ENCODE measurements around the gene SERPINE2. TPM values are rescaled to one million over a fixed set of nuclear protein-coding genes. Genes with fewer than 3 reads are reported as not detected.

SERPINE2 gene
- total RNA-seq, 2 donors from 2014 or later, result 13.6 to 19.2 TPM

- H3K27me3 ChIP-seq, result no peaks in the 10 kb centered on the region
- no peaks in the 10 kb centered on the region for H3K36me3 ChIP-seq
- no peak overlapping the region for H3K4me3 ChIP-seq
- H3K4me1 ChIP-seq, result no peaks in the 10 kb centered on the region
- no peak for DNase-seq
- no peaks in the 10 kb centered on the region for H3K9me3 ChIP-seq
- intact Hi-C loops (cut with DNase I), result no loop called here
- no peak for TF ChIP-seq CTCF (IDR thresholded peaks at IDR 0.05)
- no peak overlapping the region for H3K27ac ChIP-seq
- no peak overlapping the region for H3K9ac ChIP-seq (ENCODE audit: low read depth in 2 of 2, low read length in 2 of 2)
Measured at GRCh38 chr2:224025874-224026273, 13.2 kb downstream of the SERPINE2 start.

- H3K27me3 ChIP-seq, result no peaks in the 10 kb centered on the region
- no peak for DNase-seq
- intact Hi-C loops (cut with DNase I), result no loop called here
- no peak overlapping the region for H3K9ac ChIP-seq (ENCODE audit: low read depth in 2 of 2, low read length in 2 of 2)
- TF ChIP-seq CTCF (IDR thresholded peaks at IDR 0.05), result no peak
- no peak overlapping the region for H3K4me3 ChIP-seq
- H3K36me3 ChIP-seq, result no peaks in the 10 kb centered on the region
- H3K27ac ChIP-seq, result no peak overlapping the region
- no peaks in the 10 kb centered on the region for H3K4me1 ChIP-seq
- H3K9me3 ChIP-seq, result no peaks in the 10 kb centered on the region
Measured at GRCh38 chr2:224024270-224024669, 14.8 kb downstream of the SERPINE2 start.

- Histone ChIP-seq H3K27me3 (no peaks in the 10 kb centered on the region), H3K4me3 (no peak overlapping the region), H3K27ac (peak overlapping the region; percentile 11), H3K9me3 (no peaks in the 10 kb centered on the region), H3K4me1 (no peaks in the 10 kb centered on the region), H3K9ac (ENCODE audit: low read depth in 2 of 2, low read length in 2 of 2) (no peak overlapping the region), H3K36me3 (no peaks in the 10 kb centered on the region)
- no peak for TF ChIP-seq CTCF (IDR thresholded peaks at IDR 0.05)
- intact Hi-C loops (cut with DNase I), result no loop called here
- peak; percentile 28 for DNase-seq
Measured at GRCh38 chr2:224023188-224023587, 15.9 kb downstream of the SERPINE2 start.

- Histone ChIP-seq H3K36me3 (no peaks in the 10 kb centered on the region), H3K27ac (peak overlapping the region; percentile 11), H3K4me1 (no peaks in the 10 kb centered on the region), H3K9ac (ENCODE audit: low read depth in 2 of 2, low read length in 2 of 2) (no peak overlapping the region), H3K4me3 (no peak overlapping the region), H3K9me3 (no peaks in the 10 kb centered on the region), H3K27me3 (no peaks in the 10 kb centered on the region)
- DNase-seq, result no peak
- no peak for TF ChIP-seq CTCF (IDR thresholded peaks at IDR 0.05)
- intact Hi-C loops (cut with DNase I), result no loop called here
Measured at GRCh38 chr2:224022486-224022885, 16.6 kb downstream of the SERPINE2 start.

GRCh38 chr2:224020523-224020922 lies 18.6 kb downstream of the SERPINE2 start:
- no peak overlapping the region for H3K9ac ChIP-seq (ENCODE audit: low read depth in 2 of 2, low read length in 2 of 2)
- intact Hi-C loops (cut with DNase I), result no loop called here
- TF ChIP-seq CTCF (IDR thresholded peaks at IDR 0.05), result no peak
- H3K36me3 ChIP-seq, result no peaks in the 10 kb centered on the region
- no peaks in the 10 kb centered on the region for H3K4me1 ChIP-seq
- H3K9me3 ChIP-seq, result no peaks in the 10 kb centered on the region
- no peak overlapping the region for H3K4me3 ChIP-seq
- no peak for DNase-seq
- no peaks in the 10 kb centered on the region for H3K27me3 ChIP-seq
- H3K27ac ChIP-seq, result no peak overlapping the region

- intact Hi-C loops (cut with DNase I), result no loop called here
- DNase-seq, result no peak
- Histone ChIP-seq H3K27me3 (no peaks in the 10 kb centered on the region), H3K4me1 (no peaks in the 10 kb centered on the region), H3K9me3 (no peaks in the 10 kb centered on the region), H3K27ac (no peak overlapping the region), H3K4me3 (no peak overlapping the region), H3K9ac (ENCODE audit: low read depth in 2 of 2, low read length in 2 of 2) (no peak overlapping the region), H3K36me3 (no peaks in the 10 kb centered on the region)
- no peak for TF ChIP-seq CTCF (IDR thresholded peaks at IDR 0.05)
Measured at GRCh38 chr2:224017957-224018356, 21.1 kb downstream of the SERPINE2 start.

Data from colonic mucosa (tissue), 4 donors.